Stimulated activated CD4-positive, alpha-beta T cell treated with anti-CD3 and anti-CD28 coated beads, Interleukin-4, amount 100 ng/mL, for 24 hours (primary cell): ENCODE data around the gene AGL.
A peak's percentile ranks its signal among the peaks of the same experiment; 100 is the strongest.
"Not testable (repeated sequence)": the region's sequence is repeated elsewhere in the genome, so short reads cannot be mapped to it uniquely, and the experiment has no call there.

ENCODE experiments used
- DNase-seq: peaks from one replicate; pipeline ENCODE4 v3.0.0-alpha.2; 2020

The AGL gene

GRCh38 chr1:99849744-99850458, at the start of gene AGL:
Gene AGL, plus strand, starts transcription at chr1:99850361. Its CDS starts 682 bp downstream, at chr1:99851043.
- peak; percentile 87 for DNase-seq

GRCh38 chr1:99801584-99801983, 48.6 kb upstream of the AGL start:
- no peak for DNase-seq

- no peak for DNase-seq
Observed at GRCh38 chr1:99806882-99807281, 43.3 kb upstream of the AGL start.

GRCh38 chr1:99808391-99809115, 41.6 kb upstream of the AGL start:
- DNase-seq, result peak; percentile 41

GRCh38 chr1:99811075-99811474, 39.1 kb upstream of the AGL start:
- no peak for DNase-seq

- no peak for DNase-seq
Observed at GRCh38 chr1:99811747-99812146, 38.4 kb upstream of the AGL start.

- no peak for DNase-seq
Observed at GRCh38 chr1:99814373-99814900, 35.7 kb upstream of the AGL start.

GRCh38 chr1:99816656-99817055, 33.5 kb upstream of the AGL start:
- DNase-seq, result no peak

- DNase-seq, result no peak
Observed at GRCh38 chr1:99818063-99818699, 32.0 kb upstream of the AGL start.

GRCh38 chr1:99820546-99820945, 29.6 kb upstream of the AGL start:
- DNase-seq, result peak; percentile 6

GRCh38 chr1:99825098-99825497, 25.1 kb upstream of the AGL start:
- DNase-seq, result no peak

- DNase-seq, result no peak
Observed at GRCh38 chr1:99825702-99826101, 24.5 kb upstream of the AGL start.

GRCh38 chr1:99827970-99828369, 22.2 kb upstream of the AGL start:
- DNase-seq, result no peak

- no peak for DNase-seq
Observed at GRCh38 chr1:99829269-99829668, 20.9 kb upstream of the AGL start.

- DNase-seq, result not testable (repeated sequence)
Observed at GRCh38 chr1:99833911-99834310, 16.2 kb upstream of the AGL start.

GRCh38 chr1:99836171-99837103, 13.7 kb upstream of the AGL start:
- not testable (repeated sequence) for DNase-seq

GRCh38 chr1:99840353-99840752, 9.8 kb upstream of the AGL start:
- not testable (repeated sequence) for DNase-seq

GRCh38 chr1:99843760-99844159, 6.4 kb upstream of the AGL start:
- no peak for DNase-seq

- not testable (repeated sequence) for DNase-seq
Observed at GRCh38 chr1:99845201-99845600, 5.0 kb upstream of the AGL start.

- peak; percentile 14 for DNase-seq
Observed at GRCh38 chr1:99849413-99849743, 783 bp upstream of the AGL start.

GRCh38 chr1:99850459-99851291, 514 bp downstream of the AGL start:
- DNase-seq, result no peak
